Islet of Langerhans (tissue), 1 donor: ENCODE measurements around the gene PRG2.
"Not testable (repeated sequence)": the region's sequence is repeated elsewhere in the genome, so short reads cannot be mapped to it uniquely, and the experiment has no call there.

Source experiments
- FAIRE-seq: peaks from one replicate; lab custom pipeline; 2011; peaks lifted over from hg19 to GRCh38; lab: Jason Lieb, UNC

PRG2 gene

GRCh38 chr11:57419146-57419545, 28.7 kb upstream of the PRG2 start:
- no peak for FAIRE-seq

GRCh38 chr11:57418131-57418530, 27.7 kb upstream of the PRG2 start:
- no peak for FAIRE-seq

- FAIRE-seq = no peak
Measured at GRCh38 chr11:57417056-57417455, 26.6 kb upstream of the PRG2 start.

- FAIRE-seq = no peak
Measured at GRCh38 chr11:57416436-57416835, 26.0 kb upstream of the PRG2 start.

GRCh38 chr11:57414612-57415212, 24.3 kb upstream of the PRG2 start:
- no peak for FAIRE-seq

- FAIRE-seq = no peak
Measured at GRCh38 chr11:57413681-57414080, 23.2 kb upstream of the PRG2 start.

GRCh38 chr11:57410287-57410686, 19.8 kb upstream of the PRG2 start:
- no peak for FAIRE-seq

GRCh38 chr11:57409321-57410100, 19.1 kb upstream of the PRG2 start:
- FAIRE-seq = no peak

GRCh38 chr11:57408771-57409170, 18.3 kb upstream of the PRG2 start:
- FAIRE-seq = no peak

- FAIRE-seq = no peak
Measured at GRCh38 chr11:57407941-57408475, 17.6 kb upstream of the PRG2 start.

- FAIRE-seq = no peak
Measured at GRCh38 chr11:57407010-57407920, 16.8 kb upstream of the PRG2 start.

- no peak for FAIRE-seq
Measured at GRCh38 chr11:57406337-57406904, 16.0 kb upstream of the PRG2 start.

- no peak for FAIRE-seq
Measured at GRCh38 chr11:57405271-57405860, 14.9 kb upstream of the PRG2 start.

GRCh38 chr11:57403802-57404147, 13.3 kb upstream of the PRG2 start:
- FAIRE-seq = no peak

- FAIRE-seq = not testable (repeated sequence)
Measured at GRCh38 chr11:57403003-57403801, 12.8 kb upstream of the PRG2 start.

- no peak for FAIRE-seq
Measured at GRCh38 chr11:57402188-57403002, 11.9 kb upstream of the PRG2 start.

GRCh38 chr11:57399972-57400578, 9.6 kb upstream of the PRG2 start:
- FAIRE-seq = no peak

GRCh38 chr11:57399221-57399620, 8.8 kb upstream of the PRG2 start:
- FAIRE-seq = no peak

- no peak for FAIRE-seq
Measured at GRCh38 chr11:57397394-57397990, 7.0 kb upstream of the PRG2 start.
